Measurements from ENCODE around the gene GJB6. TPM values are rescaled to one million over a fixed set of nuclear protein-coding genes. Genes with fewer than 3 reads are reported as not detected.

The GJB6 gene
- polyA plus RNA-seq, 1 donor from 2014 or later: not detected

DNA sequence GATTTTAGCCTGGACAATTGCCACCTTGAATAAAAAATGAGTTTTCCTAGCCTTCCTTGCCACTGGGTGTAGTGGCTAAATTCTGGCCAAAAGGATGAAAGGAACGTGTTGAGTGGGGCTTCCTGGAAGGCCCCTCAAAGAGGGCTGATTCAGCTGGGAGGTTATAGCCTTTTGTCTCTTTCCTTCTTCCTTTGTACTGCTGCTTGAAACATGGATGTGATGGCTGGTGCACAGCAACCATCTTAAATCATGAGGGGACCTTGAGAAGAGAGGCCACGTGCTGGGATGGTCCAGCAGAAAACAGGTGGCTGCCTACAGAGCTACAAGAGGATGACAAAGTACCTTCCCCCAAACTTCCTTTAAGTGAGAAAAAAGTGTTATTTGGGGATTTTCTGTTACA is 40.0 kb upstream of the GJB6 start:
- no peaks in the 10 kb centered on the region for H3K9me3 ChIP-seq (ENCODE audit: low read length)
- H3K27me3 ChIP-seq (ENCODE audit: insufficient read depth, low read depth, low read length): no peaks in the 10 kb centered on the region
- no peak overlapping the region for H3K4me3 ChIP-seq (ENCODE audit: low read length)
- no peak overlapping the region for H3K4me2 ChIP-seq (ENCODE audit: low read length)
- no peak for TF ChIP-seq SMC3 (conservative IDR thresholded peaks at IDR 0.05; ENCODE audit: poor library complexity)
- TF ChIP-seq TAF1 (IDR thresholded peaks at IDR 0.05; ENCODE audit: low read depth): no peak
- no peak for TF ChIP-seq RAD21 (conservative IDR thresholded peaks at IDR 0.05)
- TF ChIP-seq POLR2AphosphoS5 (IDR thresholded peaks at IDR 0.05): no peak
- TF ChIP-seq MXI1 (conservative IDR thresholded peaks at IDR 0.05; ENCODE audit: poor library complexity, severe bottlenecking): no peak
- no peak for TF ChIP-seq EZH2 (IDR thresholded peaks at IDR 0.05; ENCODE audit: borderline replicate concordance, insufficient read depth, low read length, poor library complexity, severe bottlenecking)
- no peak for TF ChIP-seq EP300 (conservative IDR thresholded peaks at IDR 0.05; ENCODE audit: poor library complexity, severe bottlenecking)
- TF ChIP-seq CTCF (IDR thresholded peaks at IDR 0.05; ENCODE audit: poor library complexity, severe bottlenecking): no peak
- TF ChIP-seq, protein P1, sequence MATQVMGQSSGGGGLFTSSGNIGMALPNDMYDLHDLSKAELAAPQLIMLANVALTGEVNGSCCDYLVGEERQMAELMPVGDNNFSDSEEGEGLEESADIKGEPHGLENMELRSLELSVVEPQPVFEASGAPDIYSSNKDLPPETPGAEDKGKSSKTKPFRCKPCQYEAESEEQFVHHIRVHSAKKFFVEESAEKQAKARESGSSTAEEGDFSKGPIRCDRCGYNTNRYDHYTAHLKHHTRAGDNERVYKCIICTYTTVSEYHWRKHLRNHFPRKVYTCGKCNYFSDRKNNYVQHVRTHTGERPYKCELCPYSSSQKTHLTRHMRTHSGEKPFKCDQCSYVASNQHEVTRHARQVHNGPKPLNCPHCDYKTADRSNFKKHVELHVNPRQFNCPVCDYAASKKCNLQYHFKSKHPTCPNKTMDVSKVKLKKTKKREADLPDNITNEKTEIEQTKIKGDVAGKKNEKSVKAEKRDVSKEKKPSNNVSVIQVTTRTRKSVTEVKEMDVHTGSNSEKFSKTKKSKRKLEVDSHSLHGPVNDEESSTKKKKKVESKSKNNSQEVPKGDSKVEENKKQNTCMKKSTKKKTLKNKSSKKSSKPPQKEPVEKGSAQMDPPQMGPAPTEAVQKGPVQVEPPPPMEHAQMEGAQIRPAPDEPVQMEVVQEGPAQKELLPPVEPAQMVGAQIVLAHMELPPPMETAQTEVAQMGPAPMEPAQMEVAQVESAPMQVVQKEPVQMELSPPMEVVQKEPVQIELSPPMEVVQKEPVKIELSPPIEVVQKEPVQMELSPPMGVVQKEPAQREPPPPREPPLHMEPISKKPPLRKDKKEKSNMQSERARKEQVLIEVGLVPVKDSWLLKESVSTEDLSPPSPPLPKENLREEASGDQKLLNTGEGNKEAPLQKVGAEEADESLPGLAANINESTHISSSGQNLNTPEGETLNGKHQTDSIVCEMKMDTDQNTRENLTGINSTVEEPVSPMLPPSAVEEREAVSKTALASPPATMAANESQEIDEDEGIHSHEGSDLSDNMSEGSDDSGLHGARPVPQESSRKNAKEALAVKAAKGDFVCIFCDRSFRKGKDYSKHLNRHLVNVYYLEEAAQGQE (IDR thresholded peaks at IDR 0.05; ENCODE audit: borderline replicate concordance): no peak
- no peaks in the 10 kb centered on the region for H3K79me2 ChIP-seq (replicated peaks; ENCODE audit: insufficient read depth, low read length)
- H3F3A ChIP-seq (ENCODE audit: insufficient read depth, low read length, poor library complexity, severe bottlenecking): no peaks in the 10 kb centered on the region
- H2AFZ ChIP-seq (ENCODE audit: low read depth, low read length): no peak overlapping the region
- H3K9ac ChIP-seq (ENCODE audit: low read length): no peak overlapping the region
- no peaks in the 10 kb centered on the region for H3K9me2 ChIP-seq (ENCODE audit: insufficient read depth, low read length)
- H4K20me1 ChIP-seq (ENCODE audit: insufficient read depth): no peaks in the 10 kb centered on the region
- no peak overlapping the region for H3K27ac ChIP-seq (ENCODE audit: low read length)
- no peaks in the 10 kb centered on the region for H3K36me3 ChIP-seq (ENCODE audit: insufficient read depth, low read length)

GRCh38 chr13:20271441-20271840 is 39.3 kb upstream of the GJB6 start:
- Histone ChIP-seq H2AFZ (ENCODE audit: low read depth, low read length) (no peak overlapping the region), H3K9ac (ENCODE audit: low read length) (no peak overlapping the region), H3K4me2 (ENCODE audit: low read length) (no peak overlapping the region), H4K20me1 (ENCODE audit: insufficient read depth) (no peaks in the 10 kb centered on the region), H3K36me3 (ENCODE audit: insufficient read depth, low read length) (no peaks in the 10 kb centered on the region), H3K4me3 (ENCODE audit: low read length) (no peak overlapping the region), H3K9me2 (ENCODE audit: insufficient read depth, low read length) (no peaks in the 10 kb centered on the region), H3K27me3 (ENCODE audit: insufficient read depth, low read depth, low read length) (no peaks in the 10 kb centered on the region), H3K79me2 (replicated peaks; ENCODE audit: insufficient read depth, low read length) (no peaks in the 10 kb centered on the region), H3K27ac (ENCODE audit: low read length) (no peak overlapping the region), H3F3A (ENCODE audit: insufficient read depth, low read length, poor library complexity, severe bottlenecking) (no peaks in the 10 kb centered on the region), H3K9me3 (ENCODE audit: low read length) (no peaks in the 10 kb centered on the region)
- TF ChIP-seq RAD21 (conservative IDR thresholded peaks at IDR 0.05) (no peak), MXI1 (conservative IDR thresholded peaks at IDR 0.05; ENCODE audit: poor library complexity, severe bottlenecking) (no peak), EZH2 (IDR thresholded peaks at IDR 0.05; ENCODE audit: borderline replicate concordance, insufficient read depth, low read length, poor library complexity, severe bottlenecking) (no peak), TAF1 (IDR thresholded peaks at IDR 0.05; ENCODE audit: low read depth) (no peak), EP300 (conservative IDR thresholded peaks at IDR 0.05; ENCODE audit: poor library complexity, severe bottlenecking) (no peak), CTCF (IDR thresholded peaks at IDR 0.05; ENCODE audit: poor library complexity, severe bottlenecking) (no peak), POLR2AphosphoS5 (IDR thresholded peaks at IDR 0.05) (no peak), SMC3 (conservative IDR thresholded peaks at IDR 0.05; ENCODE audit: poor library complexity) (no peak)
- TF ChIP-seq, protein P1 (IDR thresholded peaks at IDR 0.05; ENCODE audit: borderline replicate concordance): no peak

All from neural cell (in vitro differentiated cells).